K562 (cell line): ENCODE data around the gene ZNF296. TPM values are rescaled to one million over a fixed set of nuclear protein-coding genes. Genes with fewer than 3 reads are reported as not detected.

Source experiments
- ATAC-seq: fragments of 200-7000 bp; cut with Tn5 transposase; 3 replicates; pipeline ENCODE4 v1.9.1; 2020; ENCODE audit warnings: moderate library complexity
- BruUV-seq: library from RNA; stranded (reverse); fragments of 400-500 nt; replicated peaks from 2 replicates; lab custom pipeline; 2021; lab: Mats Ljungman, UMichigan
- CTCF ChIA-PET: fragments of 300-600 bp; formaldehyde crosslinking; extraction: SDS; loops from one replicate; lab custom pipeline; 2021; ENCODE audit warnings: low intra/inter-chr PET ratio; lab: Yijun Ruan, JAX
- POLR2A ChIA-PET: fragments of 300-600, 350-650 bp; sonication (Branson Sonifier 250); formaldehyde crosslinking; extraction: SDS; loops from one replicate; lab custom pipeline; 2021; ENCODE audit warnings: antibody characterized with exemption, inconsistent platforms; lab: Yijun Ruan, JAX
- DNase-seq, 4 experiments: peaks; one replicate each; pipeline versions ENCODE4 v3.0.0 to v3.0.0-alpha.2; 2011 to 2018; ENCODE audit warnings: low spot score in 3 of 4, mixed read lengths in 3 of 4; ENCODE audit errors: extremely low read depth in 1 of 4
- FAIRE-seq: peaks from 2 replicates; lab custom pipeline; 2011; peaks lifted over from hg19 to GRCh38; lab: Jason Lieb, UNC
- H2AFZ ChIP-seq: 2 replicates; pipeline ENCODE4 v1.6.0; 2011; ENCODE audit warnings: low read depth, low read length, control low read depth, inconsistent platforms
- H3K27ac ChIP-seq: fragments of 200-600 bp; 3 replicates; pipeline ENCODE4 v1.8.0; 2011; ENCODE audit warnings: low read depth, mild to moderate bottlenecking, control low read depth, inconsistent platforms, low read length, moderate library complexity, mixed read lengths; ENCODE audit errors: extremely low read depth
- H3K27me3 ChIP-seq, 2 experiments: fragments of 300-600 bp in 1 of 2; 2 replicates in 1 of 2; 3 replicates in 1 of 2; pipeline versions ENCODE4 v1.6.0 to v1.8.0; 2011; ENCODE audit warnings: inconsistent platforms in 2 of 2, low read length in 2 of 2, mild to moderate bottlenecking in 1 of 2, mixed read lengths in 1 of 2, moderate library complexity in 1 of 2; ENCODE audit not compliant: control insufficient read depth in 2 of 2, insufficient read depth in 2 of 2
- H3K36me3 ChIP-seq: fragments of 300-600 bp; 3 replicates; pipeline ENCODE4 v1.8.0; 2011; ENCODE audit warnings: mild to moderate bottlenecking, low read length, inconsistent platforms; ENCODE audit not compliant: control insufficient read depth, insufficient read depth
- H3K4me1 ChIP-seq, 2 experiments: fragments of 200-600 bp in 1 of 2; replicated peaks in 1 of 2; 2 replicates in 1 of 2; 3 replicates in 1 of 2; pipeline versions ENCODE4 v1.5.1 to v1.8.0; 2011; ENCODE audit warnings: inconsistent platforms in 2 of 2, low read length in 2 of 2, mild to moderate bottlenecking in 1 of 2, mixed read lengths in 1 of 2, moderate library complexity in 1 of 2; ENCODE audit not compliant: control insufficient read depth in 2 of 2, insufficient read depth in 2 of 2
- H3K4me2 ChIP-seq: 2 replicates; pipeline ENCODE4 v1.6.1; 2011; ENCODE audit warnings: low read length, control low read depth, inconsistent platforms, mixed read lengths; ENCODE audit not compliant: insufficient read depth
- H3K4me3 ChIP-seq: fragments of 200-600 bp; sonication (generic), shearing (Covaris generic); 2 replicates; pipeline ENCODE4 v1.5.1; 2016; ENCODE audit warnings: control low read depth, inconsistent platforms
- H3K79me2 ChIP-seq: fragments of 200-600 bp; 3 replicates; pipeline ENCODE4 v1.8.0; 2011; ENCODE audit warnings: low read length, inconsistent platforms; ENCODE audit not compliant: control insufficient read depth, insufficient read depth
- H3K9ac ChIP-seq, 2 experiments: 2 replicates each; pipeline versions ENCODE4 v1.6.0 to v1.6.1; 2011; ENCODE audit warnings: low read depth in 2 of 2, low read length in 2 of 2, control low read depth in 1 of 2, inconsistent platforms in 1 of 2, mild to moderate bottlenecking in 1 of 2, mixed read lengths in 1 of 2; ENCODE audit not compliant: insufficient read depth in 1 of 2
- H3K9me1 ChIP-seq: one replicate; pipeline ENCODE4 v1.6.0; 2011; ENCODE audit warnings: inconsistent platforms, mild to moderate bottlenecking, low read length, moderate library complexity; ENCODE audit not compliant: control insufficient read depth, insufficient read depth
- H3K9me3 ChIP-seq: replicated peaks from 2 replicates; pipeline ENCODE4 v1.5.1; 2011; ENCODE audit warnings: low read depth, low read length, inconsistent platforms; ENCODE audit not compliant: control insufficient read depth, insufficient read depth
- H4K20me1 ChIP-seq: replicated peaks from 2 replicates; pipeline ENCODE4 v1.6.1; 2011; ENCODE audit warnings: low read length, inconsistent platforms, mixed read lengths; ENCODE audit not compliant: control insufficient read depth, insufficient read depth
- CCNT2 ChIP-seq: IDR thresholded peaks from 2 replicates; pipeline ENCODE4 v1.6.1; 2011; ENCODE audit warnings: borderline replicate concordance, low read depth, mild to moderate bottlenecking, moderate library complexity, mixed read lengths, low read length; ENCODE audit not compliant: insufficient read length; ENCODE audit errors: extremely low read depth
- ELF2 ChIP-seq: fragments of 250-450 bp; sonication (Bioruptor Pico); IDR thresholded peaks from 2 replicates; pipeline ENCODE4 v1.5.0; 2021; ENCODE audit warnings: mild to moderate bottlenecking
- GABPB1 ChIP-seq: sonication (generic); formaldehyde crosslinking; IDR thresholded peaks from 2 replicates; pipeline ENCODE4 v1.8.0; 2022; ENCODE audit warnings: mild to moderate bottlenecking, missing genetic modification reagents
- MXD1 ChIP-seq: fragments of 250-450 bp; sonication (Bioruptor Pico); IDR thresholded peaks from 2 replicates; pipeline ENCODE4 v1.8.0; 2021; ENCODE audit warnings: borderline replicate concordance, mild to moderate bottlenecking, moderate library complexity; ENCODE audit not compliant: poor library complexity, severe bottlenecking
- POLR2G ChIP-seq: fragments of 200-400 bp; formaldehyde crosslinking; IDR thresholded peaks from 2 replicates; pipeline ENCODE4 v1.6.1; 2017; ENCODE audit warnings: low read depth, mild to moderate bottlenecking, antibody characterized with exemption, low read length, moderate library complexity
- RAD51 ChIP-seq: fragments of 450-650 bp; IDR thresholded peaks from 2 replicates; pipeline ENCODE4 v1.7.1; 2016; ENCODE audit warnings: low read depth, mild to moderate bottlenecking, borderline replicate concordance
- RBFOX2 ChIP-seq: fragments of 200-400 bp; formaldehyde crosslinking; IDR thresholded peaks from 2 replicates; pipeline ENCODE4 v1.6.1; 2017; ENCODE audit warnings: low read depth, mild to moderate bottlenecking, low read length, moderate library complexity
- RBM22 ChIP-seq: fragments of 200-400 bp; formaldehyde crosslinking; IDR thresholded peaks from 2 replicates; pipeline ENCODE4 v1.6.1; 2018; ENCODE audit warnings: low read length, low read depth; ENCODE audit not compliant: poor library complexity, severe bottlenecking
- RFX5 ChIP-seq: IDR thresholded peaks from 2 replicates; pipeline ENCODE4 v1.6.1; 2011; ENCODE audit warnings: low read depth, mild to moderate bottlenecking, improper control_type of control experiment, low read length
- RNF219 ChIP-seq: fragments of 250-450 bp; sonication (Bioruptor Pico); IDR thresholded peaks from 2 replicates; pipeline ENCODE4 v1.5.0; 2022; ENCODE audit warnings: mild to moderate bottlenecking
- ZBTB43 ChIP-seq: sonication (generic); formaldehyde crosslinking; IDR thresholded peaks from 2 replicates; pipeline ENCODE4 v1.8.0; 2023; ENCODE audit warnings: mild to moderate bottlenecking, missing genetic modification reagents
- ZNF146 ChIP-seq: IDR thresholded peaks from one replicate; pipeline ENCODE4 v1.6.1; 2018; ENCODE audit warnings: missing compliant biosample characterization; ENCODE audit not compliant: unreplicated experiment
- ZNF57 ChIP-seq: fragments of 450-650 bp; formaldehyde crosslinking; IDR thresholded peaks from 2 replicates; pipeline ENCODE4 v1.4.0; 2020; ENCODE audit warnings: mild to moderate bottlenecking, moderate library complexity
- WGBS: fragments of 100-300 bp; shearing (Covaris generic); methylation state at CpG from one replicate; pipeline ENCODE4 v1.1.6; 2016; ENCODE audit warnings: low coverage, mixed read lengths; ENCODE audit not compliant: insufficient coverage; ENCODE audit errors: missing lambda C conversion rate; 5-methylcytosine and 5-hydroxymethylcytosine counted together
- in situ Hi-C: fragments of 300-500 bp; cut with MboI; formaldehyde crosslinking; loops from 4 replicates; pipeline ENCODE4 v1.15.0; 2018; ENCODE audit warnings: inconsistent platforms, mixed read lengths
- intact Hi-C: fragments of 100-400 bp; cut with micrococcal nuclease; formaldehyde crosslinking; loops from 2 replicates; pipeline ENCODE4 v1.14.2; 2022
- polyA plus RNA-seq, 8 experiments: library from polyadenylated mRNA; depleted of rRNA in 4 of 8; stranded (reverse) in 5 of 8; unstranded in 3 of 8; fragments of >200 nt; fragmentation: Nextera tagmentation in 2 of 8; fragmentation: Illumina TruSeq in 1 of 8; extraction: Ambion mirVana in 2 of 8; extraction: Trizol in 1 of 8; gene quantifications; 2 replicates each; pipeline versions ENCODE4 v1.2.1 to v1.2.3, GENCODE V29; 2011 to 2014; ENCODE audit warnings: inconsistent platforms in 1 of 8, missing spikeins in 1 of 8
- total RNA-seq, 7 experiments: library from RNA; depleted of rRNA in 6 of 7; stranded (reverse); fragments of >200 nt in 6 of 7; fragmentation: Illumina TruSeq in 2 of 7; extraction: Trizol in 2 of 7; gene quantifications; 2 replicates each; pipeline versions ENCODE4 v1.2.1 to v1.2.3, GENCODE V29; 2011 to 2021; ENCODE audit warnings: low replicate concordance in 1 of 7
- TF ChIP-seq, protein P1 (sequence below): fragments of 450-650 bp; formaldehyde crosslinking; IDR thresholded peaks from 2 replicates; pipeline ENCODE4 v1.4.0; 2020; ENCODE audit warnings: mild to moderate bottlenecking
- TF ChIP-seq, protein P2 (sequence below), 2 experiments: fragments of 450-650 bp in 1 of 2; sonication (generic) in 1 of 2; formaldehyde crosslinking; conservative IDR thresholded peaks; 2 replicates each; pipeline versions ENCODE4 v1.4.0 to v1.8.1; 2020 to 2022; ENCODE audit warnings: mild to moderate bottlenecking in 1 of 2, missing genetic modification reagents in 1 of 2

ZNF296 gene
- total and polyA plus RNA-seq, 9 of the 15 experiments (the other 6 are each of a cell fraction or from before 2014, with no cell fraction given), result 0.03 to 8.8 (median 0.47) TPM; not detected in 1

- ChIA-PET POLR2A (interaction anchor here (0.6 to 1.8 kb wide), 2 partner anchors 30 to 1304 kb away, joined by 3 to 5 read pairs; no protein-coding TSS in a partner anchor), CTCF (no interaction called here)
- Histone ChIP-seq H3K9me1 (no peaks in the 10 kb centered on the region), H3K9me3 (no peaks in the 10 kb centered on the region), H3K36me3 (peaks cover 65% of the 10 kb centered on the region; the same call in 2 of the 3 replicates), H3K9ac (no peak overlapping the region), H3K79me2 (peaks cover 18% of the 10 kb centered on the region), H3K27me3 (no peaks in the 10 kb centered on the region), H3K4me2 (no peak overlapping the region), H2AFZ (no peak overlapping the region), H3K4me1 (peaks cover 2 to 44% of the 10 kb centered on the region in 2 experiments; a peak in 2 of 5 replicates), H4K20me1 (peaks cover 7% of the 10 kb centered on the region; the same call in 1 of the 2 replicates), H3K4me3 (no peak overlapping the region), H3K27ac (no peak overlapping the region)
- BruUV-seq, result no TSS peak
- DNase-seq, result no peak
- intact Hi-C loops (no loop called here), in situ Hi-C loops (no loop called here)
- 91% methylated on average over 15 of the region's 19 CpGs for WGBS
- ATAC-seq, result no peak
- no peak for FAIRE-seq
- TF ChIP-seq RNF219 (CRISPR knock-in tag) (no peak), RAD51 (no peak), CCNT2 (no peak), RBFOX2 (peak; percentile 34), ZBTB43 (CRISPR knock-in tag) (no peak), ZNF57 (CRISPR knock-in tag) (no peak), MXD1 (CRISPR knock-in tag) (no peak), RFX5 (no peak), RBM22 (peak; percentile 65), ELF2 (CRISPR knock-in tag) (no peak), ZNF146 (CRISPR knock-in tag) (no peak), GABPB1 (CRISPR knock-in tag) (no peak), POLR2G (peak; percentile 42; the same call in 1 of the 2 replicates)
- TF ChIP-seq, protein P1, sequence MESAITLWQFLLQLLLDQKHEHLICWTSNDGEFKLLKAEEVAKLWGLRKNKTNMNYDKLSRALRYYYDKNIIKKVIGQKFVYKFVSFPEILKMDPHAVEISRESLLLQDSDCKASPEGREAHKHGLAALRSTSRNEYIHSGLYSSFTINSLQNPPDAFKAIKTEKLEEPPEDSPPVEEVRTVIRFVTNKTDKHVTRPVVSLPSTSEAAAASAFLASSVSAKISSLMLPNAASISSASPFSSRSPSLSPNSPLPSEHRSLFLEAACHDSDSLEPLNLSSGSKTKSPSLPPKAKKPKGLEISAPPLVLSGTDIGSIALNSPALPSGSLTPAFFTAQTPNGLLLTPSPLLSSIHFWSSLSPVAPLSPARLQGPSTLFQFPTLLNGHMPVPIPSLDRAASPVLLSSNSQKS (CRISPR knock-in tag), result no peak
- TF ChIP-seq, protein P2, sequence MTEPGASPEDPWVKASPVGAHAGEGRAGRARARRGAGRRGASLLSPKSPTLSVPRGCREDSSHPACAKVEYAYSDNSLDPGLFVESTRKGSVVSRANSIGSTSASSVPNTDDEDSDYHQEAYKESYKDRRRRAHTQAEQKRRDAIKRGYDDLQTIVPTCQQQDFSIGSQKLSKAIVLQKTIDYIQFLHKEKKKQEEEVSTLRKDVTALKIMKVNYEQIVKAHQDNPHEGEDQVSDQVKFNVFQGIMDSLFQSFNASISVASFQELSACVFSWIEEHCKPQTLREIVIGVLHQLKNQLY (CRISPR knock-in tag; conservative IDR thresholded peaks at IDR 0.05), result no peak
These were observed 5.3 kb downstream of the ZNF296 start for GRCh38 chr19:45070861-45071544.
